GOT3 (cell line): ENCODE results near the gene RAD51.

ENCODE experiments used
- DNase-seq: peaks from one replicate; lab custom pipeline; 2025; ENCODE audit warnings: mixed read lengths; lab: John Stamatoyannopoulos, UW

RAD51 gene

DNA sequence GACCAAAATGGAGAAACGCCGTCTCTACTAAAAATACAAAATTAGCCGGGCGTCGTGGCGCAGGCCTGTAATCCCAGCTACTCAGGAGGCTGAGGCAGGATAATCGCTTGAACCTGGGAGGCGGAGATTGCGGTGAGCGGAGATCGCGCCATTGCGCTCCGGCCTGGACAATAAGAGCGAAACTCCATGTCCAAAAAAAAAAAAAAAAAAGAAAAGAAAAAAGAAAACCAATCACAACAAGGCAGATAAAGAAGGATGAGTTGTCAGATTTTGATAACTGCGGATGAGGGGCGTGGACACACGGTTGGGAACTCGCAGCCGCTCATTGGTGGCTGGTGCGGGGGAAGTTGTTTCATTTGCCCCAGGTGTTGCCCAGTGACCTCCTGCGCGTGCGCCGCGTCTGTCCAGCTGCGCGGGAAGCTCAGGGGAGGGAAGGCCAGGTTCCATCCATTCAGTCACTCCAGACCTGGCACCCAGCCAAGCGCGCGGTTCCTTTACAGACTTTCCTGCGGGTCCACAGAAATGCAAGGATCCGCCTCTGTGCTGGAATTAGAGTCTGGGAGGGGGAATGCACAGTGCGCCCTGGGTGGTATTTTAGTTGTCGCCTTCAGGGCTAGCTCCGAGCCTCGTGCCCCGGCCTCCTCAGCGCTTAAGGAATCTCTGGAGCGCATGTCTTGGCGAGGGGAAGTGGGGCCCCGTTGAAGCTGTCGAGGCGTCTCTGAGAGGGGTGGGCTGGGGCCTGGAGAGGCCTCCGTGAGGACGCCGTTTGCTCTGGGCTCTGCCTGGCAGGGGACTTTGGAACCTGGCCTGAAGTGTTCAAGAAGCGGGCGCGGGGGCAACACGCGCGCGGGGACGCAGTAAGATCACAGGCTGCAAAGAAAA lies 68.2 kb downstream of the RAD51 start:
- DNase-seq = no peak

DNA sequence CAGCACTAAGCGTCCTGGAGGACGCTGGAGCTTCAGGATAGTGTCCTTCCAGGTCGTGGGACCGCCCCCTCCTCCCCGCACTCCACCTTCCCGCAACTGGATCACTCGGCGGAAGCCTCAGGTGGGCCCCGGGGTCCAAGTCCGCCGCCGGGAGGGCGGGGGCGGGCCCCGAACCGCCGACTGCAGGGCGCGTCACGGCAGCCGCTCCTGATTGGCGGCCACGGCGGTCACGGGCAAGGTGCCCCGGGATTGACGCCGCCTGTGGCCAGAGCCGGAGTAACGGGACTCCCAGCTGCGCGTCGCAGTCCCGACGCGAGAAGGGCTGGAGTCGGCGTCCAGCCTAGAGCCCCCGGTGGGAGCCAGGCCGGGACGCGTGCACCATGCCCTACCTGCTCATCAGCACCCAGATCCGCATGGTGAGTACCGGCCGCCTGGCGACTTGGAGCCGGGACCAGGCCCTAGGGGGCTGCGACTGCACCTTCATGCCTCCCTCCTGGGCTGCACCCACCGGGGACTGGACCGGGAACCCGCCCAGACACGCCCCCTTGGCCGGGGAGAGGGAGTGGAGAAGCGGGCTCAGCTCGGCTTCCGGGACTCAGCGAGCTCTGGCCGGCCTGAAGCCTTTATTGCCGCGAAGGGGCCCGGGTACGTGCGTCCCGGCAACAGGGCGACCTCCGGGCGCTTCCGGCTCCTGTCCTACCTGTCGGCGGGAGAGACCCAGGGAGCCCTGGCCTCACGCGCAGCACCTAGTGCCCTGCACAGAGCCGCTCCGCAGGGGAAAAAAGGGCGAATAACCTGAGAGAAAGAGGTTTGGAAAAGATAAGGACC lies 69.0 kb downstream of the RAD51 start, which contains the start of gene GCHFR:
Gene GCHFR (plus strand): TSS at position 268 of the 828 bp plus-strand sequence. CDS start 113 bp downstream, at position 381.
- DNase-seq = no peak

DNA sequence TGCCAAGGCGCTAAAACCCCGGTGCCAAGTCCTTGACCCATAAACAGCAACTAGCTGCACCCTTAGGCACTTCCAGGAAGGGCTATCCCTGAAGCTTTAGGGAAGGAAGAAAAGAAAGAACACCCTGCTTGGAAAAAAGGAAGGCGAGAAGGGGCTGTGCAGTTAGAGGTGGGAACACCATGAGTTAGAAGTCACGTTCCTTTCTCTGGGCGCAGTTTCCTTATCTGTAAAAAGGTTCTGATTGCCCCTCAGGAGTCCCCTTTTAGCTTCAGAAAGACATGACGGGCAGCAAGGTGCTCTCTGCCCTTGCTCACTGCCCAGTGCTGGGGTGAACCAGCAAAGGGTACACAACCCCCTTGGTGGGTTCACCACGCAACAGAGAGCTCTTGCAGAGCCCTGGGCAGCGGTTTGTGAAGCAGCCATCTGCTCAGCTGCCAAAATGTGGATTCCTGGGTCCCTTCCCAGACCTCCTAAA lies 69.7 kb downstream of the RAD51 start:
- no peak for DNase-seq

DNA sequence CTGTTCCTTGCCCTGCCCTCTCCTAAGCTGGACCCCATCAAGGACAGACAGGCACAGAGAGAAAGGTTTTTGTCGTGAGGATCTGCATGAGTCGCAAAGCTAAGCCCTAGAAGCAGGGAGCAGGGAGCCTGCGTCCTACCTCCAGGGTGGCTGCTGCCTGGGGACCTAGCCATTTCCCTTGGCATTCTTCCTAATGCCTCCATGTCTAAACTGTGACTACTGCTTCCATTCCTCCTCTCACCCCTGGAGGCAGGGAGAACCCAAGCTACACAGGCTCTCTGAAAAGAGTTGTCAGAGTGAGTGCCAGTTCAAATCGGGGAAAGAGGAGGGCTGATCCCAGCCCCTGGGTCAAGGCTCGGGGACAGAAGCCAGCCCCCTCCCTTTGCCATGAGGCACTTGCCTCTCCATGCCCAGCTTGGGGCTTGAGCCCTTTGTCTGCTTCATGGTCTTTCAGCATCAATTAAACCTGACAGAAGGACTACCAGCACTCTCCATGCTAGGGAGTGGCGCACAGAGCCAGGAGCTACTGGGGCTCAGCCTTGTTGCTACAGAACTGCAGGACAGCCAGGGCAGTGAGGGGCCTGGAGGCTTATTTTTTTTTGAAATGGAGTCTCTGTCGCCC lies 71.3 kb downstream of the RAD51 start:
- no peak for DNase-seq

DNA sequence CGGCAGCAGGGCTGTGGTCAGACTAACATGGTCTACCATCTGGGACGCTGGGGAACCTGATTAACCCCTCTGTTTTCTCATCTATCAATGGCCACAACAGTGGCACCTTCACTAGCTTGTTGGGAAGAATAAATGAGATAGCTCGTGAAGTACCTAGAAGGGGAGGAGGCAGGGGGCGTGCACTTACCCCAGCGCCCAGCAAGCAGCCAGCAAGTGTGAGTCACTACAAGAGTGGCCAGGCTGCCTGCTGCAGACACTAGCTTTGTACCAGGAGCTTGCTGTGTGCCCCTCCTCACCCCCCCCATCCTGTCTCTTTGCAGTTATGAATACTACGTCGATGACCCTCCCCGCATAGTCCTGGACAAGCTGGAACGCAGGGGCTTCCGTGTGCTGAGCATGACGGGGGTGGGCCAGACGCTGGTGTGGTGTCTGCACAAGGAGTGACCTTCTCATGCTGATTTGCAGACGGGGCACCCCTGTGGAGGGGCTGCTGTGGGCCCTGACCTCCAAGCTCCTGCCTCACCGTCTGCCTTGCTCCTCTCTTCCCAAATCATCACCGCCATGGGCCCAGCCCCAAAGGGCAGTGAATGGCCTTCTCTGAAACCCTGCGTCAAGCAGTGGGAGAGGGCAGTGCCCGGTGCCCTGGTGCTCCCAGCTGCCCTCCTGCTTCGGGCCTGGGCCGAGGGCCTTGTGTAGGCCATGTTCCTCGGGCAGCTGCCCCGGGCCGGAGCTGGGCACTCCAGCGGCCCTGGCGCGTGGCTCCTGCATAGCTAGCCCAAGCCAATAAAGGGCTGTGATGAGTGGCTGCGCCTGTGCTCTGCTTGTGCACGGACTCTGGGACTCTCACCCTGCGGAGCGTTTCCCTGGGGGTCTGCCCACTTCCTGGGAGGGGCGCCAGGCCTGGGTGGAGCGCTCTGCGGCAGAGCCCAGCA lies 72.2 kb downstream of the RAD51 start:
- DNase-seq = no peak

DNA sequence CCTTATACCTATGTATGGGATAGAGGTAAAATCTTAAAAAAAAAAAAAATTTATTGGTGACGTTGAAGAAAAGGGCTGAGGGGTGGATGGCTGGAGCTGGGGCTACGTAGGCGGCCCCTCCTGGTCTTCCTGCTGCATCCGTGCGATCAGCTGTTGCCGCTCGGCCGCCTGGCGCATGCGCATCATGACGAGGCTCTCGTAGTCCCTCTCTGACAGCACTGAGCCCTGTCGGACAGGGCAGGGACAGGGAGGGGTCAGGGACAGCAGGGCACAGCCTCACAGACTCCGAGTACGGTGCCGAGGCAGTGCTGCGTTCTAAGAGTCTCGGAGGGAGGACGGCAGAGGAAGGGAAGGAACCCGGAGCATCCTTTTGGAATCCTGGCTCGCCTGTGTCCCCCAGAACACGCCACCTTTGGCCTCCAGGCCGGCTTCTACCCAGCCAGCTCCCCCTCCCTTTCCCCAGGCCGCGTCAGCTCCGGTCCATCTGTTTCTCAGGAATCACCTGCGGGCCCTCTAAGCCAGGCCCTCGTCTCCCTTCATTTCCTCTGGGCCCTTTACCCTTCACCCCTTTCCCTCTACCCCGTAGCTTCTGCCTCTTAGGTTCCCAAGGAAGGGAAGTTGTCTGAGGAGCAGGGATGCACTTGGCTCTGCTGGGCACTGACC lies 73.0 kb downstream of the RAD51 start:
- DNase-seq = no peak

DNA sequence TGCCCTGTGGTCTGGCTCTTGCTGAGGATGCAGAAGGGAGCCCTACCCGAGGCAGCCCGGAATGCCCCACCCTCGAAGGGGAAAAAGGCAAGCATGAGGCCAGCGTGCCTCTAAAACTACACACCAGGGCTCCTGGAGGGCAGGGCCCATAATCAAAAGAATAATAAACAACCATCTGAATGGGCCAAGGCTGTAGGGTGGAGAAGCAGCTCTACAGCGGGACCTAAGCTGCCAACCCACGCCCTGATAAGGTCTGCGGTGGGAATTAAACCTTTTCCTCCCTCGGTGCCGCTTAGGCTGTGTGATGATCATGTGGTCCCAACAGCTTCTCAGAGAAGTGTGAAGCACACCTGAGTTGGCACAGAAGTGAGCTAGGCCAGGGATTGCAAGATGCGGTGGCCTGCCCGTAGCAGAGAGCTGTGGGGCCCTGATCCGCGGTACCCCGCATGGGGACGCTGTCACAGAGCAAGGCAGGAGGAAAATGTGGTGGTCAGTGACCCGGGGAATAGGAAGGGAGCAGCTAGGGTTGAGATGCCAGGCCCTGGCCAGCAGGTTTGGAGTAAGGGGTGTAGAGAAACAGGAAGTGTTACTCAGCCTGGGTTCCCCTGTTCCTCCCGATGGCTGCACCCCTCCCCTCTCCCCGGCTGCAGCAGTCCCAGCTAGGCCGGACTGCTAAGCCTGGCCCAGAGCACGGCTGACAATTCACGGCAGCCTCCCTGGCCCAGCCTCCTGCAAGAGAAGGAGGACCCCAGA lies 73.7 kb downstream of the RAD51 start:
- no peak for DNase-seq

DNA sequence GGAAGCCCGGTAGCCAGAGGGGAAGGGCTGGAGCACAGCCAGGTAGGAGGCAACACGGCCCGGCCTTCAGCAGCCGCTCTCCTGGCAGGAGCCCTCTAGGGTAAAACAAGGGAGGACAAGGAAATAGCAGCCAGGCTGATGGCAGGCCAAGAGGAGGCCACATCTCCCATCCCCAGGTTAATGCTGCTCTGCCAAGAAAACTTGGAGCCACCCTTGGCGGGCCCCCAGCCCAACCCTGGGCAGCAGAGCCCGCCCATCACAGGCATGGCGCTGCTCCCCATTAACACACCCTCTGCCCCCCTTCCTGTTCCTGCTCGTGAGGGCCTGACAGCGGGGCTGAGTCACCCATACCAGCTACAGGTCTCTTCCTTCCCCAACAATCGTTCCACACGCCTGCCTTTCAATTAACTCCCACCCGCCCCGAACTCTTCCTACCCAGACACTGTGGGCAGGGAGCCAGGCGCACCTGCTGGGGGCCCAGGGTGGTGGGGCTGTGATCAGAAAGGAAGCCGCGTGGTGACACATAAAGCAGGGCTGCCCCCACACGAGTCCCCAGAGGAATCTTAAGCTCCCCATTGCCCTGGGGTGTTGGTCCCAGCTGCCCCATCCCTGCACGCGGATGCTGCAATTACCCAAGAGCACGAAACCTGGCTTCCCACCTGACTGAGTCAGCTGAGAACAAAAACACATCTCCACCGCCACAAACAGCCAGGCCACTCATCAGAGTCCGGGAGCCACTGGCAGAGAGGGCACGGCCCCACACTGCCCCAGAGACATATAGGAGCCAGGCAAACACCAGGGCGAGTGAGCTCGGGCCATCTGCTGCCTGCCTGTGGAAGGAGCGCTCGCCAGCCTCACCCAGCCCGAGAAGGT lies 74.5 kb downstream of the RAD51 start, which contains the start of gene C15orf62:
Gene C15orf62 (plus strand): TSS at position 707 of the 873 bp plus-strand sequence. CDS start 516 bp downstream, outside the sequence.
- DNase-seq = no peak

DNA sequence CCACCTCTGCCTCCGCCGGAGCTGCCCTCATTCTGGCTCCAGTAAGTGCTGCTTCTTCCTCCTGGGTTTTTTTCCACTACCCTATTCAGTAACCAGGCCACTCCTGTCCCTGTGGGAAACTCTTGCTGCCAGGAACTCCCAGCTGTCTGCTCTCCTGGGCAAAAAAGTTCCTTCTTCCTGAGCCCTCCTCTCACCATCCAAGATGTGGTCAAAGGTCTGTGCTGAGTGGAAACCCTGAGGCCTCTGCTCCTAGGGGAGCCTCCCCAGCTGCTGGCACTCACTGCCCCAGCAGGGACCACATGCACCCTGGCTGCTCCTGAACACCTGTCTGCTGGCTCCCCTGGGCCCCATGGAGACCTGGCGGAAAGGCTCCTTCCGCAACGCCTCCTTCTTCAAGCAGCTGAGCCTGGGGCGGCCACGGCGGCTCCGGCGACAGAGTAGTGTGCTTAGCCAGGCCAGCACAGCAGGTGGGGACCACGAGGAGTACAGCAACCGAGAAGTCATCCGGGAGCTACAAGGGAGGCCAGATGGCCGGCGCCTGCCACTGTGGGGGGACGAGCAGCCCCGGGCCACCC lies 75.3 kb downstream of the RAD51 start:
- DNase-seq = no peak

DNA sequence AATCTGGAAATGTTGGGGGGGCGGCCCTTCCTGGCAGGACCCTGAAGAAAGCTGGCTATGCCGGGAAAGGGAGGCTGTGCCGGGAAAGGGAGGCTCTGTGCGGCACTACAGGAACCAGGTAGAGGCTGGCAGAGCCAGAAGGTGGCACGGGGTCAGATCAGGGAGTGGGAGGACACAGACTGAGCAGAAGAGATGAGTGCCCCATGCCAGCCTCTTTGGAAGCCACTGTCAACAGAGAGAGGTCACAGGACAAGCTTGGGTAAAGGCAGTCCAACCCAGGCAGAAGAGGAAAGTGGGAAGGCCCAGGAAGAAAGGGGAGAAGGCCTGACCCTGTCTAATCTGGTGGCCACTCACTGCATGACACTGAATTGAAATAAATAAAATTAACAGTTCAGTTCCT lies 76.3 kb downstream of the RAD51 start:
- DNase-seq = no peak

DNA sequence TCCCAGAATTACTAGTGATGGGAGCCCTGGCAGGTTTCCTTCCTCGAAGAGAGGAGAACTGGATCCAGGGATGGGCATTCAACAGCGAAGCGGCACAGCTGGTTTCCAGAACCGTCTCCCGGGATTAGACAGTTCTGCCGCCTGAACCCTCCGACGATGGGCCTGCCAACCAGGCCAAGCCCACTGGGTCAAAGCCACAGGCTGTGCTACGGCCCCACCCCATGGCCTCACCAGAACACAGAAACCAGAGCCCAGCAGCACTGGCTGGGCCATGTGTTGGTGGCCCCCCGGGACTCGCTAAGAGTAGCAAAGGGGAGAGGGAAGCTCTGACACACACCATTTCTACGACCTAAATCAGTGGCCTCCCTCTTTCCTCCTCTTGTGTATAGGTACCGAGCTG lies 77.0 kb downstream of the RAD51 start:
- DNase-seq = no peak

DNA sequence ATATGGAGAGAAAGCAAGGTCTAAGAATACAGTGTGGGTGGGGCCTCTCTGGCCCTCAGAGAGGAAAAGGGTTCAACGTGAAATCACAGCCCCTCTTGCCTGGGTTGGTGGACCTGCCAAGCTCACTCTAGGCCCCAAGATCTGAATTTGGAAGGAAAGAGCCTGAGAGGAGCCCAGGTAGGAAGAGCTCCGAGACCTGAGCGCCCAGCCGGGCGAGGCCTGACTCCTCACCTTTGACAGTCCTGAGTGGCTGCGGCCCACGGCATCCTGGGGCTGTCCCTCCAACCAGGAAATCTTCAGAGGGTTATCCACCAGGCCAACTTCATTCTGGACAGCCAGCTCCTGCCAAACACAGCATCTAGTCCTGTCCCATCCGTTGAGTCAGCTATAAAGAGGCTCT lies 78.5 kb downstream of the RAD51 start:
- no peak for DNase-seq

DNA sequence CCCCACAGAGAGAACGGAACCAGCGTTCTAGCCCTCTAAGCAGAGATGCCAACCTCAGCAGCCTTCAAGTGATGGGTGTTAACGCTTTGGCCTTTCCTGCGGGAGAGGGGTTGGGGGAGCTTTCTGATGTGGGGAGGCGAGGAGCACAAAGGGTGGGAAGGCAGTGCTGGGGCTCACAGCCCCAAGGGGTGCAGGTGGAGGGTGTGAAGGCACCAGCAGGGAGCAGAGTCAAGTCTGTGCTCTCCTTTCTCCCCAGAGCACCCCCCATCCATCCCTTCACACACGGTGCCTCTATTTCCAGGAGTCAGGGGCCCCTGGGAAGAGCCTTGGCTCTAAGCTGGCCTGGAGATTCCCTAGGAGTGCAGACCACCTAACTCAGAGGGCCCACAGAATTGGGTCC lies 78.9 kb downstream of the RAD51 start:
- DNase-seq = no peak

DNA sequence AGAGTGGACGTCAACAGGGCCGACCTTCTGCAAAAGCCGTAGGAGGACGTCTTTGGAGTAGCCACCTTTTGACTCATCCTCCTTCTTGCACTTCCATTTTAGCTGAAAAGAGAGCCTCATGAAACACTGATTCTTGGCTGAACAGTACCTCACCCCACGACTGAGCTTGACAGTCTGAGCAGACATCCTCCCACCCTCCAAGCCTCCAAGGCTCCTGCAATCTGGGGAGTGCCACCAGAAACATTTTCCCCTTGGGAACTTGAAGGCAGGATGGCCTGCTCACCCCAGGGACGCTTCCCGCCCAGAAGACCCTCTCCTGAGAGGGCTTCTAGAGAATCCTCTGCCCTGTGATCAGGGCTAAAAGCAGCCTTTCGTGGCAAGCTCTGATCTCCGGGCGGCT lies 80.0 kb downstream of the RAD51 start:
- no peak for DNase-seq

DNA sequence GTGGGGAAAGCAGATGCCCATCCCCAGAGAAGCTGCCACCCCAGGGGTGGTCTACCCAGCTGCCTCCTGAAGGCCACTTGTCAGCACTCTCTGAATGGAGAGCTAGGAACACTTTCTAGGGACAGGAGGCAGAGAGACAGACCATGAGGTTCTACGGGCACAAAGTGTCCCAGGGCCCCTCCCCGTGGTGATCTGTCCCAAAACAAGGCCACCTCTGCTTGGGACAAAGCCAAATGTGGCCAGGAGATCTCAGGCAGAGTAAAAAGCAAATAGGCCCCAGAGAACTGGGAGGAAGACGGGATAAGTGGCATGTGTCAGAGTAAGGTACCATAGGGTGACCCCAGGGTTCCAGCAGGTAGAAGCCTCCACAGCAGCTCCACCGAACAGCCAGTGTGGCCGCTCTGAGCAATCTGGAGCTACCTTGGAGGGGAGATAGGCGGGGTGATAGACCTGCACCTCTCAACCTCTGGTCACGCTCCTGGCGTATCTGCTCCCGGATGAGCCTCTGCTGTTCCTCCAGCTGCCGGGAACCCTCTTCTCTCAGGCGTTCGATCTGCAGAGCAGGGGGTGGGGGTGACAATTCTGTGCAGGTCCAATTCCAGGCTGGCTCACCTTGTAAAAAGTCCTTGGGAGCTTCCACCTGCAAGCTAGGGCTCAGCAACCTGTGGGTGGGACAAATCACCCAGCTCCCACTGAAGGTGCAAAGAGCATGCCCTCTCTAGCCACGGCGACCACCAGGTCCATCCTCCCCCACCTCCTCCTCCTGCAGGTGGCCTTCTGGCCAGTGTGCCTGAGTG lies 81.0 kb downstream of the RAD51 start:
- no peak for DNase-seq

DNA sequence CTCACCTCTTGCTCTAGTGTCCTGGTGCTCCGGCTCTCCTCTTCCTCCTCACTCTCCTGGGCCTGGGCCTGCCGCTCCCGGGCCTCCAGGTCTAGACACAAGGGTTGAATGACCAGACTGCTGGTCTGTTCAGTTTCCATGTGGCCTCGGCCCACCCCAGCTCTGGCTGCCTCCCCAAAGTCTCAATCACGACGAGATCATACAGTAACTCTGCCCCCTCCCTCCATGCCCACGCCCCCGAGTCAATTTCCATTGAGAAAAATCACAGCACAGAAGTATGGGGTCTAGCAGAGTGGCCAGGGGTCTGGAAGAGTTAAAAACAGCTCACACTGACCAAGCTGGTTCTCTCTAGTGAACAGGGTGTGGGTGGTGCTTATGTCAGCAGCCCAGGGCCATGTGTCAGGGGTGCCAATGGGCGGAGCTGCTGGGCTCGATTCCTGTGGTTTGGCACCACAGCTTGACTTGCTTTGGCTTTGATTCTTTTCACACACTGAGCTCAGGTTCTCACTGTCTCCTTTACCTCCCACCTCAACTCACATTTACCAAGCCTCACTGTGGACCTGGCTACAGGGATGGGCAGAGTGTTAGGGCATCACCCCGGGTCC lies 81.7 kb downstream of the RAD51 start:
- DNase-seq = no peak
